ENCODE measurements around the gene CYP4B1.

CYP4B1 gene

GRCh38 chr1:46802901-46803574 is 4.2 kb downstream of the CYP4B1 start:
- ChIA-PET POLR2A (ENCODE audit: low non-redundant PET) (no interaction called here), CTCF (no interaction called here)
- no peak for DNase-seq (ENCODE audit: low spot score)
- no peak overlapping the region for H3K27ac ChIP-seq
- no peak for TF ChIP-seq CTCF (conservative IDR thresholded peaks at IDR 0.05; ENCODE audit: low read depth)

- ChIA-PET POLR2A (ENCODE audit: low non-redundant PET) (no interaction called here), CTCF (interaction anchor here (0.7 kb wide), 1 partner anchor 633 kb away, joined by 6 read pairs; no protein-coding TSS in a partner anchor)
- DNase-seq (ENCODE audit: low spot score), result no peak
- H3K27ac ChIP-seq, result no peak overlapping the region
- TF ChIP-seq CTCF (conservative IDR thresholded peaks at IDR 0.05; ENCODE audit: low read depth), result no peak
These were observed 5.4 kb downstream of the CYP4B1 start for GRCh38 chr1:46804027-46804889.

DNA sequence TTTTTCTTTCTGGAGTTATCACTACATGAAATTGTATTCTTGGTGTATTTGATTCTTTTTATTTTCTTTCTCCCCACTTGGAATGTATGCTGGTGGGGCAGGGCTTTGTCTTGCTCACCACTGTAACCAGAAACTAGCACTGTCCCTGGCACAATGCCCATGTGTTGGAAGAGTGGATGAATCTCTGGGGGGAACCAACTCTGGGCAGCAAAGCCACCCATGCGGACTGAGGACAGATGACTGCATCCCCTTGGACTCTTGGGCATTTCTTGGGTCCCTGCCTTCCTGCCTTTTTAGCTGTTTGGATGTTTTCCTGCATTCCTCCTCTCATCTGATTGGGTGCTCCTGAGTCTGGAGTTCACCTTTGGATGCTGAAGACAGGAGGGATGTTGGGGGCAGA is 6.1 kb downstream of the CYP4B1 start:
- ChIA-PET POLR2A (ENCODE audit: low non-redundant PET) (no interaction called here), CTCF (no interaction called here)
- no peak for TF ChIP-seq CTCF (conservative IDR thresholded peaks at IDR 0.05; ENCODE audit: low read depth)
- H3K27ac ChIP-seq, result no peak overlapping the region
- no peak for DNase-seq (ENCODE audit: low spot score)

- CTCF ChIA-PET, result interaction anchor here (0.6 to 0.8 kb wide), 2 partner anchors 370 to 1008 kb away, joined by 3 read pairs; no protein-coding TSS in a partner anchor
- no peak overlapping the region for H3K27ac ChIP-seq
- no peak for DNase-seq (ENCODE audit: low spot score)
- POLR2A ChIA-PET (ENCODE audit: low non-redundant PET), result no interaction called here
- TF ChIP-seq CTCF (conservative IDR thresholded peaks at IDR 0.05; ENCODE audit: low read depth), result no peak
These were observed 6.9 kb downstream of the CYP4B1 start for GRCh38 chr1:46805755-46806154.

- CTCF ChIA-PET, result interaction anchor here (0.6 kb wide), 1 partner anchor 1009 kb away, joined by 3 read pairs; no protein-coding TSS in a partner anchor
- TF ChIP-seq CTCF (conservative IDR thresholded peaks at IDR 0.05; ENCODE audit: low read depth), result no peak
These were observed 7.6 kb downstream of the CYP4B1 start for GRCh38 chr1:46806196-46807020.

More at GRCh38 chr1:46806196-46807020, 7.6 kb downstream of the CYP4B1 start:
- POLR2A ChIA-PET (ENCODE audit: low non-redundant PET), result no interaction called here
- no peak overlapping the region for H3K27ac ChIP-seq
- no peak for DNase-seq (ENCODE audit: low spot score)

Data from RWPE1 (cell line).